WTC11 (cell line): ENCODE data around the gene CSTPP1. TPM values are rescaled to one million over a fixed set of nuclear protein-coding genes. Genes with fewer than 3 reads are reported as not detected.

ENCODE experiments used
- ATAC-seq: fragments of 200-7000 bp; cut with Tn5 transposase; 2 replicates; pipeline ENCODE4 v1.10.0; 2021; ENCODE audit warnings: mild to moderate bottlenecking, moderate library complexity
- CTCF ChIA-PET: fragments of 300-600 bp; sonication (Branson Sonifier 250); formaldehyde crosslinking; loops from one replicate; lab custom pipeline; 2021; ENCODE audit warnings: antibody characterized with exemption; lab: Charles Lee
- POLR2A ChIA-PET: fragments of 350-600 bp; sonication (Branson Sonifier 250); formaldehyde crosslinking; loops from one replicate; lab custom pipeline; 2021; ENCODE audit warnings: antibody characterized with exemption; lab: Charles Lee
- DNase-seq: peaks from one replicate; pipeline ENCODE4 v3.0.0; 2021; ENCODE audit warnings: low spot score
- H3K27ac Mint-ChIP-seq: 2 replicates; pipeline ENCODE4 v1.8.0; 2021; ENCODE audit warnings: mixed read lengths
- H3K27me3 Mint-ChIP-seq: 2 replicates; pipeline ENCODE4 v1.8.0; 2021; ENCODE audit warnings: low read depth, mild to moderate bottlenecking, moderate library complexity, mixed read lengths
- H3K36me3 Mint-ChIP-seq: 2 replicates; pipeline ENCODE4 v1.8.0; 2021; ENCODE audit warnings: mixed read lengths
- H3K4me1 Mint-ChIP-seq: 2 replicates; pipeline ENCODE4 v1.8.0; 2022; ENCODE audit warnings: mixed read lengths
- H3K4me3 Mint-ChIP-seq: 2 replicates; pipeline ENCODE4 v1.8.0; 2021; ENCODE audit warnings: mild to moderate bottlenecking, moderate library complexity, mixed read lengths
- H3K9me3 Mint-ChIP-seq: 2 replicates; pipeline ENCODE4 v1.8.0; 2021; ENCODE audit warnings: mixed read lengths
- ATF1 ChIP-seq: sonication (generic); formaldehyde crosslinking; IDR thresholded peaks from 2 replicates; pipeline ENCODE4 v1.8.1; 2023; ENCODE audit warnings: mild to moderate bottlenecking, moderate library complexity, missing genetic modification reagents
- CREB1 ChIP-seq: sonication (generic); formaldehyde crosslinking; IDR thresholded peaks from 2 replicates; pipeline ENCODE4 v1.8.0; 2023; ENCODE audit warnings: mild to moderate bottlenecking, missing genetic modification reagents
- CREM ChIP-seq: sonication (generic); formaldehyde crosslinking; IDR thresholded peaks from 2 replicates; pipeline ENCODE4 v1.8.1; 2022; ENCODE audit warnings: mild to moderate bottlenecking, missing genetic modification reagents, moderate library complexity
- CTCF ChIP-seq: fragments of 200-600 bp; IDR thresholded peaks from 2 replicates; pipeline ENCODE4 v1.8.0; 2022; ENCODE audit warnings: antibody characterized with exemption
- GTF2I ChIP-seq: fragments of 250-450 bp; sonication (Bioruptor Pico); conservative IDR thresholded peaks from 2 replicates; pipeline ENCODE4 v1.4.0; 2021; ENCODE audit warnings: mild to moderate bottlenecking
- HMGA2 ChIP-seq: fragments of 250-450 bp; sonication (Bioruptor Pico); IDR thresholded peaks from 2 replicates; pipeline ENCODE4 v1.4.0; 2021; ENCODE audit warnings: mild to moderate bottlenecking, moderate library complexity
- JUN ChIP-seq: sonication (generic); formaldehyde crosslinking; IDR thresholded peaks from 2 replicates; pipeline ENCODE4 v1.8.0; 2023; ENCODE audit warnings: mild to moderate bottlenecking, missing genetic modification reagents
- KAT7 ChIP-seq: sonication (generic); formaldehyde crosslinking; IDR thresholded peaks from 2 replicates; pipeline ENCODE4 v1.8.1; 2023; ENCODE audit warnings: missing genetic modification reagents, mild to moderate bottlenecking, borderline replicate concordance
- NFATC4 ChIP-seq: fragments of 250-450 bp; sonication (Bioruptor Pico); IDR thresholded peaks from 2 replicates; pipeline ENCODE4 v1.9.0; 2021; ENCODE audit warnings: mild to moderate bottlenecking
- PRRX2 ChIP-seq: fragments of 250-450 bp; sonication (Bioruptor Pico); IDR thresholded peaks from 2 replicates; pipeline ENCODE4 v1.8.0; 2021; ENCODE audit warnings: mild to moderate bottlenecking
- RORB ChIP-seq: fragments of 250-450 bp; sonication (Bioruptor Pico); IDR thresholded peaks from 2 replicates; pipeline ENCODE4 v1.9.0; 2021; ENCODE audit warnings: mild to moderate bottlenecking
- USF1 ChIP-seq: sonication (generic); formaldehyde crosslinking; IDR thresholded peaks from 2 replicates; pipeline ENCODE4 v1.8.0; 2022; ENCODE audit warnings: mild to moderate bottlenecking, missing genetic modification reagents
- ZNF219 ChIP-seq: sonication (generic); formaldehyde crosslinking; IDR thresholded peaks from 2 replicates; pipeline ENCODE4 v1.8.0; 2023; ENCODE audit warnings: missing genetic modification reagents, mild to moderate bottlenecking, borderline replicate concordance
- ZNF396 ChIP-seq: fragments of 250-450 bp; sonication (Bioruptor Pico); IDR thresholded peaks from 2 replicates; pipeline ENCODE4 v1.8.0; 2021; ENCODE audit warnings: mild to moderate bottlenecking, moderate library complexity, borderline replicate concordance
- ZNF423 ChIP-seq: fragments of 250-450 bp; sonication (Bioruptor Pico); IDR thresholded peaks from 2 replicates; pipeline ENCODE4 v2.1.2; 2022; ENCODE audit warnings: mild to moderate bottlenecking, moderate library complexity
- ZNF512 ChIP-seq: sonication (generic); formaldehyde crosslinking; IDR thresholded peaks from 2 replicates; pipeline ENCODE4 v1.8.1; 2022; ENCODE audit warnings: missing genetic modification reagents, borderline replicate concordance
- ZSCAN18 ChIP-seq: fragments of 250-450 bp; sonication (Bioruptor Pico); IDR thresholded peaks from 2 replicates; pipeline ENCODE4 v2.1.2; 2022; ENCODE audit warnings: mild to moderate bottlenecking, moderate library complexity
- total RNA-seq: library from RNA; stranded (reverse); gene quantifications from 3 replicates; pipeline ENCODE4 v1.2.3, GENCODE V29; 2021
- TF ChIP-seq, protein P1 (sequence below): fragments of 250-450 bp; sonication (Bioruptor Pico); IDR thresholded peaks from 2 replicates; pipeline ENCODE4 v1.9.0; 2021; ENCODE audit warnings: mild to moderate bottlenecking
- TF ChIP-seq, protein P2 (sequence below): sonication (generic); formaldehyde crosslinking; IDR thresholded peaks from 2 replicates; pipeline ENCODE4 v1.8.1; 2022; ENCODE audit warnings: mild to moderate bottlenecking, moderate library complexity, missing genetic modification reagents
- TF ChIP-seq, protein P3 (sequence below): fragments of 250-450 bp; sonication (Bioruptor Pico); IDR thresholded peaks from 2 replicates; pipeline ENCODE4 v1.9.0; 2021; ENCODE audit warnings: mild to moderate bottlenecking

CSTPP1 gene
- total RNA-seq, 1 experiment from 2014 or later = 23.6 TPM

DNA sequence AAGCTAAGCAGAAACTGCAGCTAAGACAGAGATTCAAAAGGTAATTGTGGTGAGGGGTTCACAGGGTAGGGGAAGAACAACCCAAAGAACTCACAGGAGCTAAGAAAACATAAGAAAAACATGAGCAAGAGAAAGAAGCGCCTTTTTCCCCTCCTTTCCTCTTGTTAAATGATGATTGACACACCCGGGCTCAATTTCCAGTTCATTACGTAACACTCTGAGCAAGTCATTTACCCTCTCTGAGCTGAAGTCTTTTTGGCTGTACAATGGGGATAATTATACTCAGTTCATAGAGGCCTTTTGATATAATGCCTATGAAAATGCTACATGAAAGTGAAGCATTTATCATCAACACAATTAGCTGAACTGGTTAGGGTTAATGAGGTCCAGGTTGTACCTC lies 35.4 kb upstream of the CSTPP1 start:
- ChIA-PET CTCF (interaction anchor here (1.8 kb wide), 1 partner anchor 16 kb away, joined by 5 read pairs; no protein-coding TSS in a partner anchor), POLR2A (no interaction called here)
- Mint-ChIP-seq H3K4me3 (no peak overlapping the region), H3K27ac (peak overlapping the region; percentile 38; the same call in 1 of the 2 replicates), H3K36me3 (peaks cover 40% of the 10 kb centered on the region), H3K27me3 (no peaks in the 10 kb centered on the region), H3K4me1 (peaks cover 30% of the 10 kb centered on the region), H3K9me3 (peaks cover 6% of the 10 kb centered on the region)
- TF ChIP-seq NFATC4 (no peak), ZSCAN18 (CRISPR knock-in tag) (no peak), USF1 (CRISPR knock-in tag) (no peak), CREB1 (CRISPR knock-in tag) (no peak), PRRX2 (no peak), KAT7 (no peak), ZNF512 (CRISPR knock-in tag) (no peak), ZNF219 (CRISPR knock-in tag) (no peak), CTCF (no peak), RORB (CRISPR knock-in tag) (no peak), GTF2I (CRISPR knock-in tag) (no peak), CREM (CRISPR knock-in tag) (no peak), ZNF396 (CRISPR knock-in tag) (no peak), ATF1 (no peak), HMGA2 (no peak), JUN (CRISPR knock-in tag) (no peak), ZNF423 (no peak)
- TF ChIP-seq, protein P1, sequence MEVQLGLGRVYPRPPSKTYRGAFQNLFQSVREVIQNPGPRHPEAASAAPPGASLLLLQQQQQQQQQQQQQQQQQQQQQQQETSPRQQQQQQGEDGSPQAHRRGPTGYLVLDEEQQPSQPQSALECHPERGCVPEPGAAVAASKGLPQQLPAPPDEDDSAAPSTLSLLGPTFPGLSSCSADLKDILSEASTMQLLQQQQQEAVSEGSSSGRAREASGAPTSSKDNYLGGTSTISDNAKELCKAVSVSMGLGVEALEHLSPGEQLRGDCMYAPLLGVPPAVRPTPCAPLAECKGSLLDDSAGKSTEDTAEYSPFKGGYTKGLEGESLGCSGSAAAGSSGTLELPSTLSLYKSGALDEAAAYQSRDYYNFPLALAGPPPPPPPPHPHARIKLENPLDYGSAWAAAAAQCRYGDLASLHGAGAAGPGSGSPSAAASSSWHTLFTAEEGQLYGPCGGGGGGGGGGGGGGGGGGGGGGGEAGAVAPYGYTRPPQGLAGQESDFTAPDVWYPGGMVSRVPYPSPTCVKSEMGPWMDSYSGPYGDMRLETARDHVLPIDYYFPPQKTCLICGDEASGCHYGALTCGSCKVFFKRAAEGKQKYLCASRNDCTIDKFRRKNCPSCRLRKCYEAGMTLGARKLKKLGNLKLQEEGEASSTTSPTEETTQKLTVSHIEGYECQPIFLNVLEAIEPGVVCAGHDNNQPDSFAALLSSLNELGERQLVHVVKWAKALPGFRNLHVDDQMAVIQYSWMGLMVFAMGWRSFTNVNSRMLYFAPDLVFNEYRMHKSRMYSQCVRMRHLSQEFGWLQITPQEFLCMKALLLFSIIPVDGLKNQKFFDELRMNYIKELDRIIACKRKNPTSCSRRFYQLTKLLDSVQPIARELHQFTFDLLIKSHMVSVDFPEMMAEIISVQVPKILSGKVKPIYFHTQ (CRISPR knock-in tag) = no peak
- TF ChIP-seq, protein P2, sequence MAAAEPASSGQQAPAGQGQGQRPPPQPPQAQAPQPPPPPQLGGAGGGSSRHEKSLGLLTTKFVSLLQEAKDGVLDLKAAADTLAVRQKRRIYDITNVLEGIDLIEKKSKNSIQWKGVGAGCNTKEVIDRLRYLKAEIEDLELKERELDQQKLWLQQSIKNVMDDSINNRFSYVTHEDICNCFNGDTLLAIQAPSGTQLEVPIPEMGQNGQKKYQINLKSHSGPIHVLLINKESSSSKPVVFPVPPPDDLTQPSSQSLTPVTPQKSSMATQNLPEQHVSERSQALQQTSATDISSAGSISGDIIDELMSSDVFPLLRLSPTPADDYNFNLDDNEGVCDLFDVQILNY (CRISPR knock-in tag) = no peak
- TF ChIP-seq, protein P3, sequence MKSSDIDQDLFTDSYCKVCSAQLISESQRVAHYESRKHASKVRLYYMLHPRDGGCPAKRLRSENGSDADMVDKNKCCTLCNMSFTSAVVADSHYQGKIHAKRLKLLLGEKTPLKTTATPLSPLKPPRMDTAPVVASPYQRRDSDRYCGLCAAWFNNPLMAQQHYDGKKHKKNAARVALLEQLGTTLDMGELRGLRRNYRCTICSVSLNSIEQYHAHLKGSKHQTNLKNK (CRISPR knock-in tag) = no peak
- ATAC-seq (no peak), DNase-seq (no peak)
